HuH-7.5 (cell line): ENCODE measurements around the gene LFNG.

Source experiments
- DNase-seq: peaks from one replicate; pipeline ENCODE4 v3.0.0; 2011; ENCODE audit warnings: low spot score

Gene LFNG

GRCh38 chr7:2517678-2518507 lies 1.7 kb upstream of the LFNG start:
- no peak for DNase-seq

- DNase-seq, result no peak
Measured at GRCh38 chr7:2518737-2519118, 846 bp upstream of the LFNG start.

GRCh38 chr7:2520131-2520760 lies 672 bp downstream of the LFNG start:
- peak; percentile 93 for DNase-seq

GRCh38 chr7:2520761-2521290 lies 1.3 kb downstream of the LFNG start:
- DNase-seq, result no peak

- no peak for DNase-seq
Measured at GRCh38 chr7:2521341-2521745, 1.8 kb downstream of the LFNG start.

GRCh38 chr7:2521952-2522591 lies 2.5 kb downstream of the LFNG start:
- no peak for DNase-seq

- DNase-seq, result no peak
Measured at GRCh38 chr7:2522780-2523433, 3.3 kb downstream of the LFNG start.

- DNase-seq, result no peak
Measured at GRCh38 chr7:2523461-2523936, 3.9 kb downstream of the LFNG start.

GRCh38 chr7:2523941-2524807 lies 4.6 kb downstream of the LFNG start:
- no peak for DNase-seq

- no peak for DNase-seq
Measured at GRCh38 chr7:2524808-2525657, 5.5 kb downstream of the LFNG start.

- DNase-seq, result no peak
Measured at GRCh38 chr7:2525658-2526630, 6.4 kb downstream of the LFNG start.

- no peak for DNase-seq
Measured at GRCh38 chr7:2526659-2527504, 7.3 kb downstream of the LFNG start.

- DNase-seq, result peak; percentile 92
Measured at GRCh38 chr7:2527505-2528467, 8.2 kb downstream of the LFNG start.

GRCh38 chr7:2528481-2529095 lies 9.0 kb downstream of the LFNG start:
- no peak for DNase-seq

- DNase-seq, result no peak
Measured at GRCh38 chr7:2529161-2530070, 9.8 kb downstream of the LFNG start.
